ENCODE measurements around the gene ARPC1A. TPM values are rescaled to one million over a fixed set of nuclear protein-coding genes. Genes with fewer than 3 reads are reported as not detected.
"Not testable (repeated sequence)": the region's sequence is repeated elsewhere in the genome, so short reads cannot be mapped to it uniquely, and the experiment has no call there.

Gene ARPC1A
- polyA plus RNA-seq (2014; cell fraction: cytosol; rRNA removed), result 137 and 142 TPM in 2 replicates
- polyA plus RNA-seq (2014; cell fraction: nucleus; rRNA removed), result 72.1 and 73.3 TPM in 2 replicates

DNA sequence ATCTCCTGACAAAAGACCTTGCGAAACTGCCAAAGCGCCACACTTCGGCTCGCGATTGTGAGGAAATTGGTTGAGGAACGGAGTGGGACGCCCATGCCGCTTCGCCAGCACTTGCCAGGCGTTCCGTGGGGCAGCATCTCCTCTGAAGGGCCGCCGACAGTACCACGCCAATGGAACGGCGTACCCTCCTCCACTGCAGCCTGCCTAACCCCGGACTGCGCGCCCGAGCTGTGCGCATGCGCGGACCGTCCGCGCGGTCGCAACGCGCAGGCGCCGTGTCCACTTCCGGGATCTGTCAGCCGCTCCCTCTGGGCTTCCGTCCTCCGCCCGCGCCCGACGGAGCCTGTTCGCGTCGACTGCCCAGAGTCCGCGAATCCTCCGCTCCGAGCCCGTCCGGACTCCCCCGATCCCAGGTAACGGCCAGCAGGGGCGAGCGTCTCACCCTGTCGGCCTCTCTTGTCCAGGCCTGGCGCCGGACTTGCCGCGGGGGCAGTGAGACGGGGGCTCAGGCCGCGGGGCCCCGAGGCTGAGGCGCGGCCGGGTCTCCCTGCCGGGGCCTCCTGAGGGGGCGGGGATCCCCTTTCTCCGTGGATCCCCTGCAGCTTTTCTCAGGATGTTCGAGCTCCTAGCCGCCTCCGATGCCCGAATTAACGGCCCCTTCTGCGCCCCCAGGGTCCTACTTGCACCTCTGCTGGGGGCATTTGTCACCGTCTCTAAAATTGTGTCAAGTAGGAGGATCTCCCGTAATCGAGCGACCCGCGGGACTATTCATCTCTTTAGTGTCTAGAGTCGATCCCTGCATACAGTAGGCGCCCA lies at the start of gene ARPC1A:
Gene ARPC1A (plus strand): TSS at position 307 of the 816 bp plus-strand sequence. CDS start 7,456 bp downstream, outside the sequence.
- DNase-seq (ENCODE audit: low spot score), result peak; percentile 90

DNA sequence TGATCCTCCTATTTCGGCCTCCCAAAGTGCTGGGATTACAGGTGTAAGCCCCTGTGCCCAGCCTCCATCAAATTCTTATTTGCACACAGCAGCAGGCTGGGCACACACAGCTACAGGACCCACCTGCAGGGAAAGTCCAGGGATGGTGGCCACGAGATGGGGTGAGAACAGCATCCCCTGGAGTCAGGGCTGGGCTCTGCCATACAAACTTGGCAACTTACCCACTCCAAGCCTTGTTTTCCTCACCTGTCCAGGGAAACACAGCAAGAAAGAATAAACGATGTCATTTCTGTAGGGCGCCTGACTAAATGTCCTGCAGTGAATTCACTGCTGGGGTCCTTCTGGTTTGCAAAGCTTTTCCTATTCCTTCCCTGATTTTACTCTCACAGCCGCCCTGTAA lies 47.5 kb upstream of the ARPC1A start:
- no peak for DNase-seq (ENCODE audit: low spot score)

DNA sequence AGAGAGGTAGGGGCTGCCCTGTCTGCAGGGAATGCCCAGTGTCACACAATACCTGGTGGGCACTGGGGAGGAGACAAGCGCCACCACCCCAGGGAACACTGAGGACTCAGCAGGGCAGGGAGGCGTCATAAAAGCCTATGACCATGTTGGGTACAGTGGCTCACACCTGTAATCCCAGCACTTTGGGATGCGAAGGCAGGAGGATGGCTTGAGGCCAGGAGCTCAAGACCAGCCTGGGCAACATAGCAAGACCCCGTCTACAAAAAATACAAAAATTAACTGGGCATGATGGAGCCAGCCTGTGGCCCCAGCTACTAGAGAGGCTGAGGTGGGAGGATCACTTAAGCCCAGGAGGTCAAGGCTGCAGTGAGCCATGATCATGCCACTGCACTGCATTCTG lies 41.5 kb upstream of the ARPC1A start:
- not testable (repeated sequence) for DNase-seq (ENCODE audit: low spot score)

DNA sequence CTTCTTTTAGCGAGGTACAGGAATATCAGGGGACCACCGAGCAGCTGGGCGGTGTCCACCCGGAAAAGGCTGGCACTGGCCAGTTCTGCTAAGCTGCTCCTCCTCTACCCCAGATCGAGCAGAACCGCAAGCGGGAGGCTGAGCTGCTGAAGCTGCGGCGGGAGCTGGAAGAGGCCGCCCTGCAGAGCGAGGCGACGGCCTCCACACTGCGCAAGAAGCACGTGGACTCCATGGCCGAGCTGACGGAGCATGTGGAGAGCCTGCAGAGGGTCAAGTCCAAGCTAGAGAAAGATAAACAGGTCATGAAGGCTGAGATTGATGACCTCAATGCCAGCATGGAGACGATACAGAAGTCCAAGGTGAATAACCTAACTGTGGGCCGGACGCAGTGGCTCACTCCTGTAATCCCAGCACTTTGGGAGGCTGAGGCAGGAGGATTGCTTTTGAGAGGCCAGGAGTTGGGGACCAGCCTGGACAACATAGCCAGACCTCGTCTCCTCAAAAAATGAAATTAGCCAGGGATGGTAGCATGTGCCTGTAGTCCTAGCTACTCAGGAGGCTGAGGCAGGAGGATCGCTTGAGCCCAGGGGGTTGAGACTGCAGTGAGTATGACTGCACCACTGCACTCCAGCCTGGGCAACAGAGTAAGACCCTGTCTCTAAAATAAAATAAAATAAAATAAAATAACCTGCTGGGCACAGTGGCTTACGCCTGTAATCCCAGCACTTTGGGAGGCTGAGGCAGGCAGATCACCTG lies 37.7 kb upstream of the ARPC1A start:
- no peak for DNase-seq (ENCODE audit: low spot score)

DNA sequence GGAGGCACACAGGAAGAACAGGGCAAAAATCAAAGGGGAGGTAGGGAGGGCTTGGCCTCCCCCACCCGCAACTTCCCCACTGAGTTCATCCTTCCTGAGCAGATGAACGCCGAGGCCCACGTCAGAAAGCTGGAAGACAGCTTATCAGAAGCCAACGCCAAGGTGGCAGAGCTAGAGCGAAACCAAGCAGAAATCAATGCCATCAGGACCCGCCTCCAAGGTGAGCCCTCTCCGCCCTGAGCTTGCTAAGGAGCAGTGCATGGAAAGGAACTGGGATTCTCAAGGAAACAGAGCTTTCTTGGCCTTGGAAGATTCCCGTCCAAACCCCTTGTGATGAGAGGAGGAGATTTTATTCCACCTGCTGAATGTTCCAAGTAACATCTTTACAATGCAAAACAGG lies 36.5 kb upstream of the ARPC1A start:
- no peak for DNase-seq (ENCODE audit: low spot score)

DNA sequence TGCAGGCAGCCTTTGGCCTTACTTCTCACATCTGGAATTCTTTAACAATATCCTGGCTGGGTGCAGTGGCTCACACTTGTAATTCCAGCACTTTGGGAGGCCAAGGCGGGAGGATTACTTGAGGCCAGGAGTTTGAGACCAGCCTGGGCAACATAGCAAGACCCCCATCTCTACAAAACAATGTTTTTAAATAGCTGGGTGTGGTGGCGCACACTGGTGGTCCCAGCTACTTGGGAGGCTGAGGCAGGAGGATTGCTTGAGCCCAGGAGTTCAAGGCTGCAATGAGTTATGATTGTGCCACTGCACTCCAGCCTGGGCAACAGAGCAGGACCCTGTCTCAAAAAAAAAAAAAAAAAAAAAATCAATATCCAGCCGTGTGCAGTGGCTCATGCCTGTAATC lies 35.5 kb upstream of the ARPC1A start:
- DNase-seq (ENCODE audit: low spot score), result not testable (repeated sequence)

DNA sequence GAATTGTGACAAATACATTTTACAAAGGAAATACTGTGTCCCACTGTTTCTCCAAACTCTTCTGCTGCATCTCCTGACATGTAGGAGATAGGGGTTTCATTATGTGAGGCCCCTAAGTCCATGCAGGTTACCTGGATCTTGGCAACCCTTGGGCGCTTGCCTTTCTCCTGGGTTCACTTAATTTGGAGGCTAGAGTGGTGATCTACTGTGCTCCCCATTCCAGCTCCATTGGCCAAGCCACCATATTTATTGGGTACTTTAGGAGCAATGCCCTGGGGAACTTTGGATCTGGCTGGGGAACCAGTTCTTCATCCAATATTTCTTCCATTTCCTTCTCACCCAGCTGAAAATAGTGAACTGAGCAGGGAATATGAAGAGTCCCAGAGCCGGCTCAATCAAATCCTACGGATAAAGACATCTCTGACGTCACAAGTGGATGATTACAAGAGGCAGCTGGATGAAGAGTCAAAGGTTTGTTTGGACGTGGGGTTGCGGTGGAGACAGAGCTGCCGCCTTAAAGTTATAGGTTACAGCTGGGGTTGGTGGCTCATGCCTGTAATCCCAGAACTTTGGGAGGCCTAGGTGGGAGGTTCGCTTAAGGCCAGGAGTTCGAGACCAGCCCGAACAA lies 34.6 kb upstream of the ARPC1A start:
- DNase-seq (ENCODE audit: low spot score), result no peak

DNA sequence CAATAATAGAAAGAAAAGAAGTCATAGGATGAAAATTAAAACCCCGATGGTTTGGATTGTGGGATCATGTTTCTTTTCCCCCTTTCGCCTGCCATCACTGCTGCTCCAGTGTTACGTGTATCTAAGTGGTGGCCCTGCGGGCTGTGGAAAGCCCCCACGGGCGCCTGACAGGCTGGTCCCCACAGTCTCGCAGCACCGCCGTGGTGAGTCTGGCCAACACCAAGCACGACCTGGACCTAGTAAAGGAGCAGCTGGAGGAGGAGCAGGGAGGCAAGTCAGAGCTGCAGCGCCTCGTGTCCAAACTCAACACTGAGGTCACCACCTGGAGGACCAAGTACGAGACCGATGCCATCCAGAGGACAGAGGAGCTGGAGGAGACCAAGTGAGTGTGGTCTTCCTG lies 33.6 kb upstream of the ARPC1A start:
- DNase-seq (ENCODE audit: low spot score), result no peak

DNA sequence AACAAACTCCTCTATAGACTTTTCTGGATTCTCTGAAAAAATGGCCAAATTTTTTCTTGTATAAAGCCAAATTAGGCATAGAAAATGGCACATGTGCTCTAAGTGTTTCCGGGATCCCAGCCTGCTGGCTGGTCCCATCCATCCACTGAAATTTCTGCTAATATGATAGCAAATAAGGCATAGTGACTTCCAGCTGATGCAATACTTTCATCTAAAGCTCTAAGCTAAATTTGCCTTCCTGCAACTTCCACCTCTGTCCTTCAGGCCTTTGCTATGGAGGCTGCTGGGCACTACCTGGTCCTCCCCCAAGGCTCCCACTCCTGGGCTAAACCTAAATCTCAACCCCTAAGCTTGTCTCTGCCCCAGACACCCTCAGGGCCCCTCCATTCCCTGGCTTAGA lies 32.5 kb upstream of the ARPC1A start:
- DNase-seq (ENCODE audit: low spot score), result no peak

DNA sequence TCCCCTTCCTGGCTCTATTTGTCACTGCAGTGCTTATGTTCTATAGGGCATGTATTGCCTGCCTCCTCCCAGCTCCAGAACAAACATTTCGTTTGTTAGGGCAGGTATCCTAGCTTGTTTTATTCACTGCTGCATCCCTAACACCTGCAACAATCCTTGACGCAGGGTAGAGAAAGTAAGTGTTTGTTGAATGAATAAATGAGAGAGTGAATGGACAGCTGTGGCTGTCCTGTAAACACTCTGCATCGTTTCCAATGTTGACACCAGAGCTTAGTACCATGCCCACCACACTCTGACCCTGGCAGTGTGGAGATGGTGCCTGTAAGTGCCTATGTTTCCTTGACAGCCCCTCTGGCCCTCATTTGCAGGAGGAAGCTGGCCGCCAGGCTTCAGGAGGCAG lies 32.0 kb upstream of the ARPC1A start:
- DNase-seq (ENCODE audit: low spot score), result no peak

DNA sequence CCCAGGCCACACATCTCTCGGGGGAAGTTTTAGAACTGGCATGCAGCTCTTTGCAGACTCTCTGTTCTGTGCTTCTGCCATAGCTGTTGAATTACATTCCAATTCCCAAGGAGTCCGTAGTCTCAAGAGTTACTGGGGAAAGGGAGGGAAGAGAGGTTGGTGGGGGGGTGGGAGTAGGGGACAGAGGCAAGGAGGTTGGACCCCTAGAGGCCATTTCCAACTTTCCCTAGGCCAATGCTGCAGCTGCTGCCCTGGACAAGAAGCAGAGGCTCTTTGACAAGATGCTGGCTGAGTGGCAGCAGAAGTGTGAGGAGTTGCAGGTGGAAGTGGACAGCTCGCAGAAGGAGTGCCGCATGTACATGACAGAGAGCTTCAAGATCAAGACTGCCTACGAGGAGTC lies 29.2 kb upstream of the ARPC1A start:
- DNase-seq (ENCODE audit: low spot score), result no peak

DNA sequence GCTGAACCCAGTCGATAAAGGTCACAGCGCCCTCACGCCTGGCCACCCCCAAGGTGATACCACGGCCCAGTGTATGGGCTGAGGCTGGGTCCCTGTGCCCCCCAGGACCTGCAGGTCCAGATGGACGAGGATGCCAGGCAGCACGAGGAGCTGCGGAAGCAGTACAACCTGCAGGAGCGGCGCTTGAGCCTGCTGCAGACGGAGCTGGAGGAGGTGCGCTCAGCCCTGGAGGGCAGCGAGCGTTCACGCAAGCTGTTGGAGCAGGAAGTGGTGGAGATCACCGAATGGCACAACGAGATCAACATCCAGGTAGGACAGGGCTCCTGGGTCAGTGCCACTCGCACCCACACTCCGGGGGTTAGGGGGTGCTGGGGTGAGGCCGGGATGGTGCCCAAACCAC lies 24.2 kb upstream of the ARPC1A start:
- no peak for DNase-seq (ENCODE audit: low spot score)

DNA sequence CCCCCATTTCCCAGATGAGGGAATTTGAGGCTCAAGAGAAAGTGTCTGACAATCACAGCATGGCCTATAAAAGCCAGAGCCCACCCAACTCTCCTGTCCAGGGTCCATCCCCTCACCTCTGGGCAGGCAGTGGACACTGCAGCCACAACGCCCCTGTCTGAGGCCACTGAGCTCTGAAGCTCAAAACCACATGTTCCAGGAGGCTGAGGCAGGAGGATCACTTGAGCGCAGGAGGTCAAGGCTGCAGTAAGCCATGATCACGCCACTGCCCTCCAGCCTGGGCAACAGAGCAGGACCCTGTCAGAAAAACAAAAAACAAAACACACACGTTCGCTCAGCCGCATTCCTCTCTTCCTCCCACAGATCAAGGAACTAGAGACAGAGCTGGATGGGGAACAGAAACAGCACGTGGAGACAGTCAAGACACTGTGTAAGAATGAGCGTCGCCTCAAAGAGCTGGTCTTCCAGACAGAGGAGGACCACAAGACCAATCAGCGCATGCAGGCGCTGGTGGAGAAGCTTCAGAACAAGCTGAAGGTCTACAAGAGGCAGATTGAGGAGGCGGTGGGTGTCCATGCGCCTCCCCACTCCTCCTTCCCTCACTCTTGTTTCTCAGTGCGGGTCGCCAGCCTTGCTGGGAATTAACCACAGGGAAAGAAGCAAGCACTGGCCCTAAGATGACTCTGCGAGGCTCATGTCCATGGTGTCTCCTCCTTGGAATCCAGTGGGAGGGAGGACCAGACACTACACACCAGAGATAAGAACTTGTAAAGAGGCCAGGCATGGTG lies 20.0 kb upstream of the ARPC1A start:
- DNase-seq (ENCODE audit: low spot score), result no peak

DNA sequence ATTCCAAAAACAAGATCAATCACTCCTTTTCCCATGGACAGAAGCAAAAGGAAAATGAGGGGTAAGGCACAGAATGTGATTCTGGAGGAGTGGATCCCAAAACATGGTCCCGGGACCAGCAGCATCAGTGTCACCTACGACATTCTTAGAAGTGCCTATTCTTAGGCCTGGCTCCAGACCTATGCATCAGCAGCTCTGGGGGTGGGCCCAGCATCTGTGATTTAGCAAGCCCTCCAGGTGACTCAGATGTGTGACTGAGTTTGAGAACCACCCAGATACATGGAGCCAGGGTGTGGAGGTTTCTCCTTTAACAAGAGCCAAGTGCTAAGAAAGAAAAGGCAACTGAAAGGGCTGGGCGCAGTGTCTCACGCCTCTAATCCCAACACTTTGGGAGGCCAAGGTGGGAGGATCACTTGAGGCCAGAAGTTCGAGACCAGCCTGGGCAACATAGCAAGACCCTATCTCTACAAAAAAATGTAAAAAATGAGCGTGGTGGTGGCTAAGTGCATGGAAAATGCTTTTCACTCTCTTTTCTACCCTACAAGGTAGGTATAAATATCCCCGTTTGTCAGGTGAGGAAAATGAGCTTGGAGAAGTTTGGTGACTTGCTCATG lies 17.1 kb upstream of the ARPC1A start:
- no peak for DNase-seq (ENCODE audit: low spot score)

DNA sequence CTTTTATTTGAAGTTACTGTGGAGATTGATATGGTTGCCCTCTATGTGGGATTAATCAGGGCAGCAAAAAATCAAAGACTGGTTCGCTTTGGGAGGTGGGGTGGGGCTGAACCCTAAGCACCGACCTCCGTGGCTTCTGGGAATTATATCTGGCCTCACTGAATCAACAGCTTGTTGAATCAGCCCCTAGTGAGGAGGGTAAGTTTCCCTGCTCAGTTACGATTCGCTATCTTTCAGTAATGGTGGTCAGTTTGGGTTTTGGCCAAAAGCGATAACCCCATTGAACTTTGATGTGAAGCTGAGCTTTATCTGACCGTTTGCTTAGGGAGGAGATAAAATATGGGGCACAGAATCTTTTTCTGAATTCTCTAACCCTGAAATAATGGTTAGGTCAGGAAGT lies 16.6 kb upstream of the ARPC1A start:
- DNase-seq (ENCODE audit: low spot score), result no peak

DNA sequence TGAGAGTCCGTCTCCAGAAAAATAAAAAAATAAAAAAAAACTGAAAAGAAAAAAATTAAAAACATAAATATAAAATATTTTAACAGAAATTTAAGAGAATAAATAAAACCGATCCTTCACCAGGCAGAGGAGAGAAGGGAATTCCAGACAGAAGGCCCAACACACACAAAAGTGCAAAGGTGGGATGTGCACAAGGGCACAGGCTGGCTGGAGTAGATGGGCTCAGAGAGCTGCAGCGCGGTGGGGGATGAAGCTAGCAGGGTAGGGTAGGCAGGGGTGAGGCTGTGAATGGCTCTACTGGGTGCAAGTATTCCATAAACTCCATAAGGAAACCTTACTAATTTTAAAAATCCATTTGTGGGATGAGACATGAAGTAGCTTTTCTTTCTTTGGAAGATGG lies 15.7 kb upstream of the ARPC1A start:
- DNase-seq (ENCODE audit: low spot score), result no peak

DNA sequence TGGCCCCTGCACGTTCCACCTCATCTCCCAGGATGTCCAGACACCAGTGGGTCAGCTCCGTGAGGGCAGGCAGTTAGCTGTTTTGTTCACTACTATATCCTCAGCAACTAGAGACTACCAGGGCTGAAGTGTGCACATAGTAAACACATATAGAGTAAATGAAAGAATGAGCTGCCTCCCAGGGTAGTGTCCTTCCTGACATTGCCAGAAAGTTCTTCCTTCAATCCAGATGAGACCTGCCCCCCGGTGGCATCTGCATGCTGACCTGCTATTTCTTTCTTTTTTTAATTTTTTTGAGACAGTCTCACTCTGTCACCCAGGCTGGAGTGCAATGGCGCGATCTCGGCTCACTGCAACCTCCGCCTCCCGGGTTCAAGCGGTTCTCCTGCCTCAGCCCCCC lies 14.0 kb upstream of the ARPC1A start:
- no peak for DNase-seq (ENCODE audit: low spot score)

DNA sequence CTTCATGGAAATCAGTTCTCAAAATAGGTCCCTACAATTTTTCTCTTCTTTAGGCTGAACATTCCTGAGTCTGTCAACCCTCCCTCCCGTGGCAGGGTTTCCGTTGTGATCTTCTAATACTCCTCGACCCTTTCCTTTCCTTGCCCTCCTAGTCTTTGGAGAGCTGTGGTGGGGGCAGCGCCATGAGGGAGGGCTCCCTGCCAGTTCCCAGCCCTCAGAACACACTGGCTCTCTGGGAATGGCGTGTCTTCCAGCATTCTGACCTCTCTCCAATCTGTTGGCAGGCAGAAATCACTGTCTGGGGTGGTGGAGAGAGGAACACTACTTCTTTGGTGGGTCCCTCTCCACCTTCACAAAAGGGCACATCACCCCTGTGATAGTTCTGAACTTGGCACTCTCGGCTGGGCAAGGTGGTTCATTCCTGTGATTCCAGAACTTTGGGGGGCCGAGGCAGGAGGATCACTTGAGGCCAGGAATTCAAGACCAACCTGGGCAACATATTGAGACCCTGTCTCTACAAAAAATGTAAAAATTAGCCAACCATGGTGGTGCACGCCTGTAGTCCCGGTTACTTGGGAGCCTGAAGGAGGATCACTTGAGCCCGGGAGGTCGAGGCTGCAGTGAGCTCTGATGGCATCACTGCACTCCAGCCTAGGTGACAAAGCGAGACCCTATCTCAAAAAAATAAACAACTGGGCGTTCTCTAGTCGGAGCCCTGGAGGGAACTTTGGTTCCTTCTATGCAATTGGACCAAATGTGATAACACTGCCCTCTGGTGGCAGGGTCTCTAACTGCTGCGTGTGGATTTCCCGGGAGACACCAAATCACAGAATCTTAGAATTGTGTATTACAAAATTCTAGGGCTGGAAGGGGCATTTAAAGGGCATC lies 13.1 kb upstream of the ARPC1A start:
- DNase-seq (ENCODE audit: low spot score), result peak; percentile 64

DNA sequence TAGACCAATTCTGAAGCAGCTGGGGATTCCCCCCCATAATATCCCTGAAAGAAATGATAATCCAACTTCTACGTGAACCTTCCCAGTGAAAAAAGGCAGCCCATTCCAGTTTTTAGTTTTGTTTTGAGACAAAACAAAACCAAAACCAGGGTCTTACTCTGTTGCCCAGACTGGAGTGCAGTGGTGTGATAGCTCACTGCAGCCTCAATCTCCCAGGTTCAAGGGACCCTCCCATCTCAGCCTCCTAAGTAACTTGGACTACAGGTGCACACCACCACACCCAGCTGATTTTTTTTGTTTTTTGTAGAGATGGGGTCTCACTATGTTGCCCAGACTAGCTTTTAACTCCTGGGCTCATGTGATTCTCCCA lies 12.5 kb upstream of the ARPC1A start:
- DNase-seq (ENCODE audit: low spot score), result no peak

DNA sequence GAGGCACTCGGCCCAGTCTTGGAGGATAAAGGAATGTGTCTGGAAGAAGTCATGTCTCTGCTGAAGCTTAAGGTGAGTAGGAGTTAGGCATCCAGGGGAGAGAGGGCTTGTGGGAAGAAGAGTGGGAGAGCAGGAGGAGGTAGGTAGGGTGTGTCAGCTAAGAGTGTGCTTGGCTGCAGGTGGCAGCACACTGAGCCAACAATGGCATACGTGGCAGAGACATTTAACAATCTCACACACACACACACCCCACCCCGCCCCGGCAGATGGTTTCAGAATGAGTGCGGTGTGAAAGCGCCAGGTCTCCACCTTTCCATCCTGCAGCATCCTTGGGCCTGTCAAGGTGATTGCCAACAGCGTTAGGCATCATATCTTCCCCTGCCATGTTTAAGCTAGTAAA lies 11.2 kb upstream of the ARPC1A start:
- DNase-seq (ENCODE audit: low spot score), result no peak

Data from SK-N-DZ (cell line).